NCI-H524 (cell line): ENCODE results near the gene TOE1.
A peak's percentile ranks its signal among the peaks of the same experiment; 100 is the strongest.
"Not testable (repeated sequence)": the region's sequence is repeated elsewhere in the genome, so short reads cannot be mapped to it uniquely, and the experiment has no call there.

ENCODE experiments used
- DNase-seq, 2 experiments: peaks; one replicate each; lab custom pipeline; 2025; lab: John Stamatoyannopoulos, UW

The TOE1 gene

GRCh38 chr1:45355683-45356082 lies 15.7 kb downstream of the TOE1 start:
- no peak for DNase-seq

- DNase-seq: no peak
These were observed 16.2 kb downstream of the TOE1 start for GRCh38 chr1:45356186-45356585.

GRCh38 chr1:45359882-45360513 lies 20.0 kb downstream of the TOE1 start:
- peak; percentile 9 to 47 for DNase-seq

- not testable (repeated sequence) for DNase-seq
These were observed 21.0 kb downstream of the TOE1 start for GRCh38 chr1:45360981-45361380.

GRCh38 chr1:45364294-45364693 lies 24.3 kb downstream of the TOE1 start:
- no peak for DNase-seq

- no peak for DNase-seq
These were observed 25.1 kb downstream of the TOE1 start for GRCh38 chr1:45365051-45365450.

- DNase-seq: no peak
These were observed 30.6 kb downstream of the TOE1 start for GRCh38 chr1:45370575-45370974.

- no peak for DNase-seq
These were observed 33.6 kb downstream of the TOE1 start for GRCh38 chr1:45373573-45373972.

GRCh38 chr1:45375104-45376090 lies 35.4 kb downstream of the TOE1 start:
- DNase-seq: no peak

- no peak for DNase-seq
These were observed 38.2 kb downstream of the TOE1 start for GRCh38 chr1:45378184-45378583.

GRCh38 chr1:45379524-45379923 lies 39.6 kb downstream of the TOE1 start:
- DNase-seq: no peak

- DNase-seq: no peak
These were observed 40.2 kb downstream of the TOE1 start for GRCh38 chr1:45380125-45380524.

GRCh38 chr1:45380730-45381129 lies 40.8 kb downstream of the TOE1 start:
- no peak for DNase-seq

GRCh38 chr1:45381243-45381642 lies 41.3 kb downstream of the TOE1 start:
- DNase-seq: no peak

GRCh38 chr1:45383191-45383590 lies 43.2 kb downstream of the TOE1 start:
- DNase-seq: no peak

- DNase-seq: not testable (repeated sequence)
These were observed 44.2 kb downstream of the TOE1 start for GRCh38 chr1:45384213-45384612.

- DNase-seq: peak; percentile 13 to 86
These were observed 45.3 kb downstream of the TOE1 start for GRCh38 chr1:45385302-45385701.

- DNase-seq: no peak
These were observed 46.2 kb downstream of the TOE1 start for GRCh38 chr1:45386219-45386618.
